NCI-H748 (cell line): ENCODE results near the gene RCSD1.
"Not testable (repeated sequence)": the region's sequence is repeated elsewhere in the genome, so short reads cannot be mapped to it uniquely, and the experiment has no call there.

Experiments
- DNase-seq: peaks from one replicate; lab custom pipeline; 2025; ENCODE audit not compliant: unreplicated experiment; lab: John Stamatoyannopoulos, UW

RCSD1 gene, protein sequence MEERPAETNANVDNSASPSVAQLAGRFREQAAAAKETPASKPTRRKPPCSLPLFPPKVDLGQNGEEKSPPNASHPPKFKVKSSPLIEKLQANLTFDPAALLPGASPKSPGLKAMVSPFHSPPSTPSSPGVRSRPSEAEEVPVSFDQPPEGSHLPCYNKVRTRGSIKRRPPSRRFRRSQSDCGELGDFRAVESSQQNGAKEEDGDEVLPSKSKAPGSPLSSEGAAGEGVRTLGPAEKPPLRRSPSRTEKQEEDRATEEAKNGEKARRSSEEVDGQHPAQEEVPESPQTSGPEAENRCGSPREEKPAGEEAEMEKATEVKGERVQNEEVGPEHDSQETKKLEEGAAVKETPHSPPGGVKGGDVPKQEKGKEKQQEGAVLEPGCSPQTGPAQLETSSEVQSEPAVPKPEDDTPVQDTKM

DNA sequence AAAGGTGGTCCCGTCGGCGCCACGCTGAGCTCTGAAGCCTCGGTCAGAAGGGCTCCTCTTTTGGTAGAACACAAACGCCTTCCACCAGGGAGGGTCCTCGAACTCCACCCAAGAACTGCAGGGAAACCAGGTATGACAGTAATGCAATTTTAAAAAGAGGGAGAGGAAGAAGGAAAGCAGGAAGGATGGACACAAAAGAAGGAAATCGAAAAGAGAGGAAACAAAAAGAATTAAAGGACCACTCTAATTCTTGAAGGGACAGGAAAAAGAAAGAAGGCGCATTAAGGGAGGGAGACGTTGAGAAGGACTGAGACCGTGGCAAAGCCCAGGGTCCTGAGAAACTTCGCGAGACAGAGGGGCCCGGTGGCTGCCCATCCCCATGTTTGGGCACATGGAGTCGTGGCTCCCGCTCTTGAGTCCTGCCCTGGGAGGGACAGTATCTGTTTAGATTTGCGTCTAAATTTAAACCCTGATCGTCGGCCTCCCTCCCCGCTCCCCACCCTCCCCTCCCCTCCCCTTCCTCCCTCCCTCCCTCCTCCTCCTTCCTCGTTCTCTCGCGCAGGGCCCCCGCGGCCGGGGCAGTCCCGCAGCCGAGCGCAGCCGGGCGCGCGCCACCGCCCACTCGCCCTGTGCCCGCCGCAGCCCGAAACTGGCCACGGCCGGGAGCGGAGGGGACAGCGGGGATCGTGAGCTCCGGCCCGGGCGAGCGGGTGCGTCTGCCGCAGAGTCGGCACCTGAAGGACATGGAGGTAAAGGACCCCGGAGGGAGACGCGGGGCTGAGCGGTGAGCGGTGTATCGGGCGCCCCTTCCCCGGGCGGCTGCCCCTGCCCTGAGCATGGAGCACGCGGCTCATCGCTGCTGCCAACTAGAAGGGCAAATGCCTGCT, at the start of gene RCSD1:
Gene RCSD1 (plus strand): TSS at position 552 of the 887 bp plus-strand sequence. CDS start 192 bp downstream, at position 744.
- peak; percentile 16 for DNase-seq

DNA sequence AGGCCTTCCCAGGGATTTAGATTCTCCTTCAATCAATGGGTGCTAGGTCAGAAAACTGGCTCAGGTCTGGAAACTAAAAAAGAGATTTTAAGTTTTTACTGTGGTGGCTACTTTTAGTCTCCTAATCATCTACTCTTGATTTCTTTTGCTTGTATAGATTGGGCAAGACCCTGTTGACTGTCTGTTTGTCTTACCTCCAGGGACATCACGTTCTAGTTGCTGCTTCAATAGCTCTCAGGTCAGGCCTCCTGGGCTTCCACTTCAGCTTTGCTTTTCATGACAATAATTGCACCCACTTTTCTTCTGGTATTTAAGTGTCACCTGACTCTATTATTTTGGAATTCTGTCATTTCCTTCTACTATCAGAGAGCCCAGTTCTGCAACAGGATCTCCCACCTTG, 48.0 kb upstream of the RCSD1 start:
- DNase-seq = no peak

DNA sequence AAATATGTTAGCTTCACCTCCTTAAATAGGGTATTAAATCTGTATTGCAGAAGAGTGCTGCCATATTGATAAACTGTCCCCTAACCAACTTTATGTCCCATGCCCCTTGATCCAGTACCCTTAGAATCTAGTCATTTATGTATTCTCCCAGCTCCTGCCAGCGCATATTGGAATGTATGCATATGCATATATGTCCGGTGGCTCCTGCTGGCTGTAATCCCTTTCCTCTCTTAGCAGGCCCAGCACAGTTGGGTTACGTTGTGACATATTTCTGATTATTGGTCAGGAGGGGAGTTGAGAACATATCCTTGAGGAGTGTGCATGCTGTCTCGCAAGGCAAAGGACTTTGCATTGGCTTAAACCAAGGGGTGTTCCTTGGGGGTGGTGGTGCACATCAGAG, 47.3 kb upstream of the RCSD1 start:
- DNase-seq = no peak

DNA sequence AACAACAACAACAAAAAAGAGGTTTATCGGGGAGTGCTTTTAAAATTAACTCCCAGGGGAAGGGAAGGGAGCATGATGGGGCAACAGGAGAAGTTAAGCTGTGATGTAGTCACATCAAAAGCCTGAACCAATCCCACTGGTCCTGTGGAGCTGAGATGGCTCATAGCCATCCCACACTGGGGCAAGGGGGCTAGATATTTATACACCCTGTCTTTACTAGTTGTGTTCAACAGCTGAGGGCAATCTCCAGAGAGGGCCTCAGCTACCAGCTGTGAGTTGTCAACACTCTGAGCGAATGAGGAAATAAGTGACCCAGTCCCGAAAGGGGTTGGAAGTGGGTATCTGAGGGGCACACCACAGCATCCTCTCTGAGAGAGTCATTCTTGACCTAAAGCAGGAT, 45.5 kb upstream of the RCSD1 start:
- DNase-seq = no peak

DNA sequence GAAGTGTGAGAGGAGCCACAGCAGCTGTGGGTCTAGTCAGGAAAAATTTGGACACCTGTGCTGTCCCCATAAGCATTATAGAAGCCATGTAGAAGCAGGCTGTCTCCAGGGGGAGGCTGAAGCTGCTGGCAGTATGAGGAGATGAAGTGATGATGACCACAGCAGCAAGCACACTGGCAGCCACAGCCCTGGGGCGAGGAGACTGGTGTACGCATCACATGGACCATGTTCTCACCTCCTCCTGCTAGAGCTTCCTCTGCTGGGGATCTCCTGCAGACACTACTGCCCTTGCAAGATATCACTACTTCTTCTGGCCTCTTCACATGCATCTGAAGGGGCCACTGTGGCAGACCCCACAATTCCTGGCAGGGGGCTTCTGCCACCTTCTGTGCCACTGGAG, 42.7 kb upstream of the RCSD1 start:
- DNase-seq = no peak

DNA sequence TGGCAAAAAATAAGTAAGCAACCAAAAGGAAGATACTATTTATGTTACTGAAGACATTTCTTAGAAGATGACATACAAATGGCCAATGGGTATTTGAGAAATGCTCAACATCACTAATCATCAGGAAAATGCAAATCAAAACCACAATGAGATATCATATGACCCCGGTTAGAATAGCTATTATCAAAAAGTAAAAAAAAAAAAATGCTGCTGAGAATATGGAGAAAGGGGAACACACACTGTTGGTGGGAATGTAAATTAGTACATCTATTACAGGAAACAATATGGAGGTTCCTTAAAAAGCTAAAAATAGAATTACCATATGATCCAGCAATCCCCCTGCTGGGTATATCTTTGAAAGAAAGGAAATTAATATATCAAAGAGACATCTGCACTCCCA, 42.2 kb upstream of the RCSD1 start:
- DNase-seq = no peak

DNA sequence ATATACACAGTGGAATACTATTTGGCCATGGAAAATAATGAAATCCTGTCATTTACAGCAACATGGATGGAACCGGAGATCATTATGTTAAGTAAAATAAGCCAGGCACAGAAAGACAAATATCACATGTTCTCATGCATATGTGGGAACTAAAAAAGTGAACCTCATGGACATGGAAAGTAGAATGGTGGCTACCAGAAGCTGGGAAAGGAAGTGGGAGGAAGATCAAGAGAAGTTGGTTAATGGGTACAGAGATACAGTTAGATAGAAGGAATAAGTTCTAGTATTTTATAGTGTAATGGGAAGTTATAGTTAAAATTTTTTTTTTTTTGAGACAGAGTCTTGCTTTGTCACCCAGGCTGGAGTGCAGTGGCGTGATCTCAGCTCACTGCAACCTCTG, 41.7 kb upstream of the RCSD1 start:
- DNase-seq = no peak

DNA sequence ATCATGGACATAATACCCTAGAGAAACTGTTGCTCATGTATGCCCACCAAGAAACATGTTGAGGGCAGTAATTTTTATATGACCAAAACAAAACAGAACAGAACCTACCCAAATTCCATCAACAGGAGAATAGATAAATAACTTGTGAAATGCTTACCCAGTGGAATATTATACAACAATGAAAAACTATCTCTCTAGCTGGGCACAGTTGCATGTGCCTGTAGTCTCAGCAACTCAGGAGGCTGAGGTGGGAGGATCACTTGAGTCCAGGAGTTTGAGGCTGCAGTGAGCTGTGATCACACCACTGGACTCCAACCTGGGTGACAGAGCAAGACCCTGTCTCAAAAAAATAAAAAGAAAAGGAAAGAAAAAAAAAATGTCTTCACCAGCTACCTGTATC, 37.6 kb upstream of the RCSD1 start:
- no peak for DNase-seq

DNA sequence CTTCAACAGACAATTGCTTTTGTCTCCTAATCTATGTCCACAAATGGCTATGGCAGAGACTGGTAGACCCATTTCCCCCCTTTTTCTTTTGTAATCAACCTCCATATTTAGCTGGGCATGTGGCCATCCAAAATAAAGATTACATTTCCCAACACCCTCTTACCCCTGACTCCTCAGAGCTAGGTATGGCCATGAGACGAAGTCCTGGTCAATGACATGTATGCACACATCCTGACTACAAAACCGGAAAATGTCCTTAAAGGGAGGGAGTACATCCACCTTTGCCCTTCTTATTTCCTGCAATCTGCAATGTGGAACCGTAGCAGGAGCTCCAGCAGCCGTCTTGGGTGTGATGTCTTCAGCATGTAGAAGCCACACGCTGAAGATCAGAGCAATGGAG, 36.2 kb upstream of the RCSD1 start:
- no peak for DNase-seq

DNA sequence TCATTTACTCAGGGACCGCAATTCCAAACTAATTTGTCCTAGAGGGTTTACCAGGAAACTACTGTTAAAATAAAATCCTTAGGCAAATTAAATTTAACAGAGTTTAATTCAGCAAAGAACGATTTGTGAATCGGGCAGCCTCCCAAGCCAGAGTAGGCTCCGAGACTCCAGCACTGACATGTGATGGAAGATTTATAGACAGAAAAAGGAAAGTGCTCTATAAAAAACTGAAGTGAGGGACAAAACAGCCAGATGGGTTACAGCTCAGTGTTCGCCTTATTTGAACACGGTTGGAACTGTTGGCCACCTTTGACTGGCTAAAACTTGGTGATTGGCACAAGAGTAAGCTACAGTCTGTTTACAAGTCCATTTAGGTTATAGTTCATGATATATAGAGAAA, 35.2 kb upstream of the RCSD1 start:
- DNase-seq = no peak

DNA sequence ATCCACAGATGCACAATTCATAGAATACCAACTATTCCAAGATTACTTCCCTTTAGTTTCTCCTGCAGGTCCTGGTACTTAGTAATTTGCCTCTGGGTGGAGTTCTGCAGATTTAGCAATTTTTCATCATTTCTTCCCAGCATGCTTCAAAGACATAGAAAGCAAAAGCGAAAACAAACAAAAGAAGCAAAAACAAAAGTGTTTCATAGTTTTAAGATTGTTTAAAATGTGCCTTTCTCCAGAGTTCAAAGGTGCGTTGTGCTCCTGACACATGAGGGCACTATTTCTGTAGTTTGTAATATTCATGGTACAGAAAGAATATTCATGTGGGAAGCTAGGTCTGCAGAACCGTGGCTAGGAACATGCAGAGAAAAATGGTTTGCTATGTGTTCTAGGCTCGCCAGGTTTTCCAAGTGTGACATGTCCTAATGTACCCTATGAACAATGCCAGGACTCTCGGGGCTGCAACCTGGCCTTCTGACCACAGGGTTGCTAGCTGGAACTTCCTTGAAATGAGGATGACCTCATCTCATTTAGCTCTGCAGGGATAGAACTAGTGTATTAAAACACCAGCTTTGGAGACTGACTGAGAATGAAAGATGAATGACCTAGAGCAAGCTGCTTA, 30.0 kb upstream of the RCSD1 start:
- no peak for DNase-seq

DNA sequence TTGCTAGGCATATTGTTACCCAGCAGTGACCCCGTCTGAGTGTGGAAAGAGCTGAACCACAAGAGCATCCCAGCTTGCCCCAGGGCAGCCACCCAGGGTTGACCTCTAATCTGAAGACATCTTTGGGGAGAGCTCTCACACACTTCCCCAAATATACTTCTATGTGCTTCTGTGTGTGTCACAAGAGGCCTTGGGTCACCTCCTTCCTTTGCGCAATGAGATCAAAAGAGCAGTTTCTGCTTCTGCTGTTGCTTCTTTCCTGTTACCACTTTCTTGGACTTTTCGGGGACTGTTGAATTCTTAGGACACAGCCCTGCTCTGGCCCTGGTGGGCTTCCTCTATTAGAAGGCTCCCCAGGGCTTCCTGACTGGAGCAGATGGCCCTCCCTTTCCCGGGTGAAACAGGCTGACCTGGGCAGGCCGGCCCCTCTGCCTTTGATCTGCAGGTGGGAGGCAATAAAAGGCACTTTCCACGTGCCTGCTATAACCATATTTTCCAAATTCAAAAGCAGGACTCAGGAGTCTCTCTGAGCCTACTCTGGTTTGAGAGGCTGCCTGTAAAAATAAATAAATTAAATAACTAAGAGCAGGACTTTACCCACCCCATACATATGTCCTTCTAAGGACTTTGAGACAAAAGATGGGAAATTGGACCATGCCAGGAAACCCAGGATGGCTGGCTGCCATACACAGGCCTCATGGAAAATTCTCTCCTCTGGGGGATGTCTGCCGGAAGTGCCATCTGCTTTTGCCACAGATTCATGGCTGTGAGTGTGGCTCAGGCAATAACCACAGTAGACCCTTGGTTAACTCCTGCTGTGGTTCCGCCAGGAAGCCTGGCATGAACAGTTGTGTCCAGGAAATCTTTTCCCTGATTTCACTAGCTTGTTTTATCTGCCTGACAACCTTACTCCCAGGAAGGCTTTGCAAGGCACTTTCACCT, 28.3 kb upstream of the RCSD1 start:
- DNase-seq = no peak

DNA sequence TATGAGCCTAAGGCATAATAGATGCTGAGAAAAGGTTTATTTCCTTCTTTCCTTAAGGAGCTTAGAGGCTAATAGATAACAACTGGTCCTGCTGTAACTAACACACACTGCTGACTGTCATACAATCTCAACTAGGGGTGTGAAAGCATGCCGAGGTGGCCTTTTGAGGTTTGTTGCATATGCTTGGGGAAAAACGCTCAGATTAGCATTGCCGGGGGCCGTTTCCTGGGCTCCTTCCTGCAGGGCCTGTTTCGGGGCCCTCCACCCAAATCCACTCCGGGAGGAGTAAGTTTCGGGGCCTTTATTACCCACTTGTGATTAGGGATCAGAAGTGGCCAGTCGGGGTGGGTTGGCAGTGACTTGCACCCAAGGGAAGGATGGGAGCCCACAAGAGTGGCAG, 27.2 kb upstream of the RCSD1 start:
- no peak for DNase-seq

DNA sequence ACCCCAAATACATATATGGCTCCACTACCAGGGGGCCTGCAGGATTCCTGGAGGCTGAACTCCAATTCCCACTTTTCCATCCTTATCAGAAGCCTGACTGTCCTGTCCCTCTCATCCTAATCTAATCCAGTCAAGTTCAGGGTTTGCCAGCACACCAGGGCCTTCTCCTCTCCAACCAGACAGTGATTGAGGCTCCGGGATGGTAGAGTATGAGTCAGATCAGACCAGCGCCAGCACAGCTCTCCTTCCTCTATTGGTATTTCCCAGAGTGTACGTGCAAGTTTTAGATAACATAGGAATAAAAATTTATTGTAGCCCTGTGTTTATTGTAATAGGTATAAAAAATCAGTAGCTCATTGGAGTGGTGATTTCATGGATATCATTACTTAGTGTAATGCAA, 24.5 kb upstream of the RCSD1 start:
- no peak for DNase-seq

DNA sequence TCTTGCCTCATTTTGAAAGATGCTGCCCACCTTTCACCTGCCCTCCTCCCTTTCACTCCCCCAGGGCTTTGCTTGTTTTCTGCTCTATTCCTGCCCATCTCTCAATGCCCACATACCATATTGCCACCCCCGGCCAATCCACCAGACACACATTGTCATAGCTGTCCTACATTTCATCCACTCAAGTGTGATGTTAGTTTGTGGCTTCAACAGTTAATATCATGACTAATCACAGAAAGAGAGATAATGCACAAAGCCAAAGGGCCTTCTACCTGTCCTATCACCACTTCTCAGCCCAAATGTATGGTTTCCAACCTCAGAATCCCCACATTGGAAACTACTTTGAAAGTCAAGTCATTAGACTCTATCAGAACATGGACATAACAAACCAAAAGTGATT, 18.0 kb upstream of the RCSD1 start:
- no peak for DNase-seq

DNA sequence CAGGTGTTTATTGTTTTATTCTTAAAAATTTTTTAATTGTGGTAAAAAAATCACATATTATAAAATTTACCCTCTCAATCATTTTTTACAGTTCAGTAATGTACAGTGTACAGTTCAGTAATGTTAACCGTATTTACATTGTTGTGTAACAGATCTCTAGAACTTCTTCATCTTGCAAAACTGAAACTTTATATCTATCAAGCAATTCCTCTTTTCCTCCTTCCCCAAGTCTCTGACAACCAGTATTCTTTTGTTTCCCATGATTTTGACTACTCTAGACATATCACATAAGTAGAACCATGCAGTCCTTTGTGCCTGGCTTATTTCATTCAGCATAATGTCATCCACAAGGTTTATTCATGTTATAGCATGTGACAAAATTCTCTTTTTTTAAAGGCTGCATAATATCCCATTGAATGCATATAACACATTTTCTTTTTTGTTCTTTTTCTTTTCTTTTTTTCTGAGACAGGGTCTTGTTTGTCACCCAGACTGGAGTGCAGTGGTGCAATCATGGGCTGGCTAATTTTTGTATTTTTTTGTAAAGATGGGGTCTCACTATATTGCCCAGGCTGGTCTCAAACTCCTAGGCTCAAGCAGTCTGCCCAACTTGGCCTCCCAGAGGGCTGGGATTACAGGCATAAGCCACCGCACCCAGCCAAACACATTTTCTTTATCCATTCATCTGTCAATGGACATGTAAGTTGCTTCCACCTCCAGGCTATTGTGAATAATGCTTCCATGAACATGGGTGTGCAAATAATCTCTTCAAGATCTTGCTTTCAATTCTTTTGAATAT, 17.2 kb upstream of the RCSD1 start:
- DNase-seq = no peak

DNA sequence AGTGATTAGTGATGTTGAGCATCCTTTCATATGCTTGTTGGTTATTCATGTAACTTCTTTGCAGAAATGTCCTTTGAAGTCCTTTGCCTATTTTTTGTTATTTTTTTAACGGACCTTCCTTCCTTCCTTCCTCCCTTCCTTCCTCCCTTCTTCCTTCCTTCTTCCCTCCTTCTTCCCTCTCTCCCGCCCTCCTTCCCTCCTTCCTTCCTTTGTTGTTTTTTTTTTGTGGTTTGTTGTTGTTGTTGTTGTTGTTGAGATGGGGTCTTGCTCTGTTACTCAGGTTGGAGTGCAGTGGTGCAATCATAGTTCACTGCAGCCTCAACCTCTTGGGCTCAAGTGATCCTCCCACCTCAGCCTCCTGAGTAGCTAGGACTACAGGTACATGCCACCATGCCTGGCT, 16.0 kb upstream of the RCSD1 start:
- not testable (repeated sequence) for DNase-seq

DNA sequence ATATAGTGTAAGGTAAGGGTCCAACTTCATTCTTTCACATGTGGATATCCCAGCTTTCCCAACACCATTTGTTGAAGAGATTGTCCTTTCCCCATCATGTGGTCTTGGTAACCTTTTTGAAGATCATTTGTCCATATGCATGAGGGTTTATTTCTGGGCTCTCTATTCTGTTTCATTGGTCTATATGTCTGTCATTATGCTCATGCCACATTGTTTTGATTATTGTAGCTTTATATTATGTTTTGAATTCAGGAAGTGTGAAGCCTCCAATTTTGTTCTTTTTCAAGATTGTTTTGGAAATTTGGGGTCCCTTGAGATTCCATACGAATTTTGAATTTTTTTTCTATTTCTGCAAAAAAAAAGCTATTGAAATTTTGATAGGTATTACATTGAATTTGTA, 15.2 kb upstream of the RCSD1 start:
- DNase-seq = no peak

DNA sequence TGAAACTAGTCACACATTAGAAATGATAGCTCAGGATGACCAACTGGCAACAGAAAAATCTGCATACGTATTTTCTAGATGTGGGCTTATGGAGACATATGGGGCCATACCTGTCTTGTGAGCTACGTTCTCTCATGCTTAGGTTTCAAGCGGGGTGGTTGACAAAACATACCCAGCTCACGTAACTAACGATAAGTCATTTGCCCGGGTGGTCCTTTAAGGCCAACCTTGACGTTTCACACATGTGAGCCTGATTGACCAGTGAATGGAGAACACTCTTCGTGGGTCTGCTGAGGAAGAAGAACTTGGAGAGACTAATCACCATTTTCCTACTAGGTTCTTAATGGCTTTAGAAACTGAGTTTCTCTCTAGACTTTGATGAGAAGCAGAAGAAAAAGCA, 13.5 kb upstream of the RCSD1 start:
- no peak for DNase-seq
